22Rv1 (cell line): ENCODE results near the gene HES5.

Source experiments
- CTCF ChIP-seq: fragments of 450-650 bp; IDR thresholded peaks from 2 replicates; pipeline ENCODE4 v1.5.1; 2017; ENCODE audit warnings: mild to moderate bottlenecking
- ZFX ChIP-seq: fragments of 450-650 bp; IDR thresholded peaks from 2 replicates; pipeline ENCODE4 v1.6.1; 2017; ENCODE audit warnings: antibody characterized with exemption, borderline replicate concordance

- TF ChIP-seq CTCF (no peak), ZFX (no peak)
These were observed 25.7 kb upstream of the HES5 start for GRCh38 chr1:2555634-2556276.
